ENCODE measurements around the gene ITGB3.

DNA sequence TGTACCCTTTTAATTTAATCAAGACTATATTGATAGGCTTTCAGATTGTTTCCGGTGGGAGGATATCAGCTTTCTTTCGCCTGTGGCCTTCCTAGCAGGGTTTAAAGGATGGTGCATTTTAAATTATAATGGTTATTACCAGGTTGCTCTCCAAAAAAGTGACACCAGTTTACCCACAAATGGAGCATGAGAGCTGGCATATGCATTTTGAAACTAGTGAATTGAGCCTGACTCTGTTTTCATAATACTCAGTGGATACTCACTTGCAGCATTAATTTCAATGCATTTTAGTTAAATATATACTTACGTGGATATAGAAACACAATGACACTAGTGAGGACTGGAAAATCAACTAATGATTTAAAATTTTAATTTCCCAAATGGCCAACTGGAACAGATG is 38.7 kb upstream of the ITGB3 start:
- TF ChIP-seq, protein P1, sequence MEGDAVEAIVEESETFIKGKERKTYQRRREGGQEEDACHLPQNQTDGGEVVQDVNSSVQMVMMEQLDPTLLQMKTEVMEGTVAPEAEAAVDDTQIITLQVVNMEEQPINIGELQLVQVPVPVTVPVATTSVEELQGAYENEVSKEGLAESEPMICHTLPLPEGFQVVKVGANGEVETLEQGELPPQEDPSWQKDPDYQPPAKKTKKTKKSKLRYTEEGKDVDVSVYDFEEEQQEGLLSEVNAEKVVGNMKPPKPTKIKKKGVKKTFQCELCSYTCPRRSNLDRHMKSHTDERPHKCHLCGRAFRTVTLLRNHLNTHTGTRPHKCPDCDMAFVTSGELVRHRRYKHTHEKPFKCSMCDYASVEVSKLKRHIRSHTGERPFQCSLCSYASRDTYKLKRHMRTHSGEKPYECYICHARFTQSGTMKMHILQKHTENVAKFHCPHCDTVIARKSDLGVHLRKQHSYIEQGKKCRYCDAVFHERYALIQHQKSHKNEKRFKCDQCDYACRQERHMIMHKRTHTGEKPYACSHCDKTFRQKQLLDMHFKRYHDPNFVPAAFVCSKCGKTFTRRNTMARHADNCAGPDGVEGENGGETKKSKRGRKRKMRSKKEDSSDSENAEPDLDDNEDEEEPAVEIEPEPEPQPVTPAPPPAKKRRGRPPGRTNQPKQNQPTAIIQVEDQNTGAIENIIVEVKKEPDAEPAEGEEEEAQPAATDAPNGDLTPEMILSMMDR (IDR thresholded peaks at IDR 0.05): no peak
- TF ChIP-seq POLR2AphosphoS5 (IDR thresholded peaks at IDR 0.05): no peak

Data from breast epithelium (tissue), 3 donors.